ENCODE data around the gene NRCAM.

NRCAM gene

GRCh38 chr7:108236681-108237415 lies 219.4 kb downstream of the NRCAM start:
- no peak for DNase-seq

- DNase-seq = peak; percentile 24
Measured at GRCh38 chr7:108235451-108236061, 220.7 kb downstream of the NRCAM start.

- no peak for DNase-seq
Measured at GRCh38 chr7:108234971-108235450, 221.2 kb downstream of the NRCAM start.

- DNase-seq = no peak
Measured at GRCh38 chr7:108234281-108234680, 222.0 kb downstream of the NRCAM start.

- DNase-seq = no peak
Measured at GRCh38 chr7:108232076-108232475, 224.2 kb downstream of the NRCAM start.

GRCh38 chr7:108231221-108231620 lies 225.0 kb downstream of the NRCAM start:
- no peak for DNase-seq

- DNase-seq = no peak
Measured at GRCh38 chr7:108227366-108227765, 228.9 kb downstream of the NRCAM start.

GRCh38 chr7:108226816-108227299 lies 229.4 kb downstream of the NRCAM start:
- no peak for DNase-seq

GRCh38 chr7:108225531-108226181 lies 230.6 kb downstream of the NRCAM start:
- no peak for DNase-seq

- no peak for DNase-seq
Measured at GRCh38 chr7:108224387-108224786, 231.8 kb downstream of the NRCAM start.

- no peak for DNase-seq
Measured at GRCh38 chr7:108222236-108222892, 233.9 kb downstream of the NRCAM start.

GRCh38 chr7:108211382-108212201 lies 244.6 kb downstream of the NRCAM start:
- DNase-seq = peak; percentile 99

GRCh38 chr7:108210796-108211195 lies 245.4 kb downstream of the NRCAM start:
- peak; percentile 34 for DNase-seq

- DNase-seq = no peak
Measured at GRCh38 chr7:108205311-108205710, 250.9 kb downstream of the NRCAM start.

- peak; percentile 21 for DNase-seq
Measured at GRCh38 chr7:108204281-108204796, 251.9 kb downstream of the NRCAM start.

- peak; percentile 70 for DNase-seq
Measured at GRCh38 chr7:108203537-108203936, 252.7 kb downstream of the NRCAM start.

- no peak for DNase-seq
Measured at GRCh38 chr7:108202743-108203142, 253.5 kb downstream of the NRCAM start.

GRCh38 chr7:108201766-108202165 lies 254.5 kb downstream of the NRCAM start:
- peak; percentile 56 for DNase-seq

GRCh38 chr7:108200326-108200725 lies 255.9 kb downstream of the NRCAM start:
- no peak for DNase-seq

GRCh38 chr7:108197371-108198091 lies 258.7 kb downstream of the NRCAM start:
- DNase-seq = no peak

GRCh38 chr7:108196004-108196403 lies 260.2 kb downstream of the NRCAM start:
- no peak for DNase-seq
